C4-2B (cell line): Measurements from ENCODE around the gene GPC5.

Experiments
- CTCF ChIP-seq: fragments of 450-650 bp; conservative IDR thresholded peaks from 2 replicates; pipeline ENCODE4 v1.5.1; 2017; ENCODE audit warnings: mild to moderate bottlenecking
- ZFX ChIP-seq: fragments of 450-650 bp; IDR thresholded peaks from 2 replicates; pipeline ENCODE4 v1.6.1; 2017

GRCh38 chr13:91948736-91949135, 550.3 kb downstream of the GPC5 start:
- TF ChIP-seq CTCF (no peak), ZFX (no peak)
